GM23248 (cell line): ENCODE data around the gene SEMA5B. TPM values are rescaled to one million over a fixed set of nuclear protein-coding genes. Genes with fewer than 3 reads are reported as not detected.

ENCODE experiments used
- DNase-seq: peaks from one replicate; pipeline ENCODE4 v3.0.0-alpha.2; 2015
- H2AFZ ChIP-seq: fragments of 200-600 bp; sonication (generic); 2 replicates; pipeline ENCODE4 v1.6.1; 2016; ENCODE audit warnings: antibody characterized with exemption
- H3F3A ChIP-seq: fragments of 200-600 bp; sonication (generic); 2 replicates; pipeline ENCODE4 v1.6.1; 2016; ENCODE audit warnings: mild to moderate bottlenecking, antibody characterized with exemption, mixed run types; ENCODE audit not compliant: insufficient read depth
- H3K27ac ChIP-seq: fragments of 200-600 bp; sonication (generic); 2 replicates; pipeline ENCODE4 v1.5.1; 2016; ENCODE audit warnings: mild to moderate bottlenecking
- H3K27me3 ChIP-seq: fragments of 200-600 bp; sonication (generic); replicated peaks from 2 replicates; pipeline ENCODE4 v1.6.1; 2016; ENCODE audit warnings: mild to moderate bottlenecking; ENCODE audit not compliant: insufficient read depth
- H3K36me3 ChIP-seq: fragments of 200-600 bp; sonication (generic); 2 replicates; pipeline ENCODE4 v1.6.1; 2016; ENCODE audit warnings: low read depth, mild to moderate bottlenecking
- H3K4me1 ChIP-seq: fragments of 200-600 bp; sonication (generic); 2 replicates; pipeline ENCODE4 v1.6.1; 2016; ENCODE audit warnings: mild to moderate bottlenecking; ENCODE audit not compliant: insufficient read depth
- H3K4me2 ChIP-seq: fragments of 200-600 bp; sonication (generic); one replicate; pipeline ENCODE4 v1.6.1; 2016; ENCODE audit warnings: mild to moderate bottlenecking; ENCODE audit not compliant: unreplicated experiment
- H3K4me3 ChIP-seq: fragments of 200-600 bp; sonication (generic); 2 replicates; pipeline ENCODE4 v1.5.1; 2016; ENCODE audit warnings: mild to moderate bottlenecking
- H3K79me2 ChIP-seq: fragments of 200-600 bp; sonication (generic); 2 replicates; pipeline ENCODE4 v1.6.1; 2016; ENCODE audit warnings: mild to moderate bottlenecking; ENCODE audit not compliant: insufficient read depth
- H3K9ac ChIP-seq: fragments of 200-600 bp; sonication (generic); 2 replicates; pipeline ENCODE4 v1.6.1; 2016; ENCODE audit warnings: mild to moderate bottlenecking
- H3K9me2 ChIP-seq: fragments of 200-600 bp; sonication (generic); 2 replicates; pipeline ENCODE4 v1.6.1; 2016; ENCODE audit warnings: mixed run types, mild to moderate bottlenecking, moderate library complexity; ENCODE audit not compliant: insufficient read depth
- H3K9me3 ChIP-seq: fragments of 200-600 bp; sonication (generic); one replicate; pipeline ENCODE4 v1.6.1; 2017; ENCODE audit warnings: low read depth
- H4K20me1 ChIP-seq: fragments of 200-600 bp; sonication (generic); 2 replicates; pipeline ENCODE4 v1.6.0; 2016; ENCODE audit not compliant: insufficient read depth
- EZH2 ChIP-seq: fragments of 200-600 bp; sonication (generic); IDR thresholded peaks from 2 replicates; pipeline ENCODE4 v1.6.1; 2018; ENCODE audit warnings: antibody characterized with exemption, mild to moderate bottlenecking; ENCODE audit not compliant: insufficient read depth, poor library complexity, severe bottlenecking
- EZH2phosphoT487 ChIP-seq: fragments of 200-600 bp; sonication (generic); IDR thresholded peaks from 2 replicates; pipeline ENCODE4 v1.6.1; 2018; ENCODE audit warnings: antibody characterized with exemption, moderate library complexity, mild to moderate bottlenecking, low read depth; ENCODE audit not compliant: insufficient read depth
- WGBS, 2 experiments: methylation state at CpG; one replicate each; pipeline ENCODE4 v1.1.6; 2015 to 2017; ENCODE audit warnings: low lambda C conversion rate in 2 of 2, low coverage in 1 of 2; ENCODE audit errors: missing lambda C conversion rate in 2 of 2; 5-methylcytosine and 5-hydroxymethylcytosine counted together
- in situ Hi-C: fragments of 300-500 bp; cut with MboI; formaldehyde crosslinking; loops from 2 replicates; pipeline ENCODE4 v1.15.0; 2020
- polyA plus RNA-seq: library from polyadenylated mRNA; unstranded; fragments of >200 nt; fragmentation: Nextera tagmentation; extraction: Ambion mirVana; gene quantifications from 2 replicates; pipeline ENCODE4 v1.2.1, GENCODE V29; 2016
- total RNA-seq: library from RNA; depleted of rRNA; stranded (reverse); fragments of >200 nt; shearing (Covaris generic); gene quantifications from 2 replicates; pipeline ENCODE4 v1.2.3, GENCODE V29; 2014

The SEMA5B gene
- total and polyA plus RNA-seq, 2 experiments from 2014 or later, result not detected

- in situ Hi-C loops, result no loop called here
- H3F3A ChIP-seq, result no peaks in the 10 kb centered on the region
- 46 to 47% methylated on average over 4 of the region's 4 CpGs for whole genome bisulfite sequencing, 2 experiments
Measured at GRCh38 chr3:122890720-122891220, 136.8 kb downstream of the SEMA5B start.

DNA sequence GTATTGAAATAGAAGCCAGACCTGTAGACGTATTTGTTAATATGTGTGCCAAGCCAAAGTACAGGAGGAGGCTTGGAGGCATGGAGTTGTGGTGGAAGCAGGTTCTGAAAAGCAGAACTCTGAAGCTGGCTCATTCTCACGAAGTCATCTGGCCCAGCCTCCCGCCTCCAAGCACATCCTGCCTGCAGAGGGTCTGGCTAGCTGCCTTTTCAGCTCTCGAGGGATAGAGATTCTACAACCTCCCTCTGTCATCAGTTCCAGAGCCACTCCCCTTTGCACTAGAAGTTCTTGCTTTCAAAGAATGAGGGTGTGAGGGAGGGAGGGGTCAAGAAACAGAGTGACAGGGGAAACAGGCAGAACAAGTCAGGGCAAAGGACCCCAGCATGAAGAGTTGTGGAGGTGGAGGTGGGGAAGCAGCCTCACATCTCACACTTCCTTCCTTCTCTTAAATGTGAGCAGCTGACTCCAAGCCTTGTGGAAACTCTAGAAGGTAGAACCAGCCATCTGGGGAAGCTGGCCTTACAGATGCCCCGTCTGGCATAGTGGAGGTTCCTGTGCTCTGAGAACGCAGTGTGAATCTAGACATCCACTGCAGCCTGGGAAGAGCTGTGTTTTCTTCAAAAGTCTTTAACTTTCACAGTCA lies 137.4 kb downstream of the SEMA5B start:
- H2AFZ ChIP-seq, result no peak overlapping the region
- no peaks in the 10 kb centered on the region for H3F3A ChIP-seq
- 0 out of 2 replicates have a peak, but pooled peaks cover 3% of the 10 kb centered on the region for H3K27me3 ChIP-seq
- no peak overlapping the region for H3K9ac ChIP-seq
- H3K27ac ChIP-seq, result no peak overlapping the region
- in situ Hi-C loops, result no loop called here
- peak; percentile 71 for DNase-seq
- no peak overlapping the region for H3K4me2 ChIP-seq
- H3K4me3 ChIP-seq, result no peak overlapping the region
- H3K4me1 ChIP-seq, result peaks cover 7% of the 10 kb centered on the region; the same call in 1 of the 2 replicates
- 13 to 14% methylated on average over 6 of the region's 6 CpGs for WGBS, 2 experiments
- H3K79me2 ChIP-seq, result no peaks in the 10 kb centered on the region
- TF ChIP-seq EZH2phosphoT487 (no peak), EZH2 (no peak)
- H3K9me3 ChIP-seq, result no peaks in the 10 kb centered on the region
- no peaks in the 10 kb centered on the region for H4K20me1 ChIP-seq
- no peaks in the 10 kb centered on the region for H3K9me2 ChIP-seq
- no peaks in the 10 kb centered on the region for H3K36me3 ChIP-seq

More at GRCh38 chr3:122890720-122891220, 136.8 kb downstream of the SEMA5B start:
- H3K4me1 ChIP-seq, result peaks cover 7% of the 10 kb centered on the region; the same call in 1 of the 2 replicates
- H4K20me1 ChIP-seq, result no peaks in the 10 kb centered on the region
- no peaks in the 10 kb centered on the region for H3K9me3 ChIP-seq
- no peak overlapping the region for H3K4me3 ChIP-seq
- H3K27me3 ChIP-seq, result 0 out of 2 replicates have a peak, but pooled peaks cover 8% of the 10 kb centered on the region
- H3K79me2 ChIP-seq, result no peaks in the 10 kb centered on the region
- TF ChIP-seq EZH2, result no peak
- TF ChIP-seq EZH2phosphoT487, result no peak
- no peak for DNase-seq
- no peak overlapping the region for H3K27ac ChIP-seq
- H3K9me2 ChIP-seq, result no peaks in the 10 kb centered on the region
- H2AFZ ChIP-seq, result no peak overlapping the region
- no peak overlapping the region for H3K4me2 ChIP-seq
- no peaks in the 10 kb centered on the region for H3K36me3 ChIP-seq
- H3K9ac ChIP-seq, result no peak overlapping the region

- Histone ChIP-seq H3K36me3 (no peaks in the 10 kb centered on the region), H3K9me2 (no peaks in the 10 kb centered on the region), H3F3A (no peaks in the 10 kb centered on the region), H3K27ac (no peak overlapping the region), H3K4me1 (peaks cover 7% of the 10 kb centered on the region; the same call in 1 of the 2 replicates), H3K9ac (no peak overlapping the region), H3K9me3 (no peaks in the 10 kb centered on the region), H4K20me1 (no peaks in the 10 kb centered on the region), H3K27me3 (no peaks in the 10 kb centered on the region), H3K4me2 (no peak overlapping the region), H2AFZ (no peak overlapping the region), H3K79me2 (no peaks in the 10 kb centered on the region), H3K4me3 (no peak overlapping the region)
- 85 to 87% methylated on average over 4 of the region's 4 CpGs for WGBS, 2 experiments
- TF ChIP-seq EZH2 (no peak), EZH2phosphoT487 (no peak)
- in situ Hi-C loops, result no loop called here
- DNase-seq, result no peak
Measured at GRCh38 chr3:122886946-122887345, 140.6 kb downstream of the SEMA5B start.

- no peaks in the 10 kb centered on the region for H4K20me1 ChIP-seq
- no peak overlapping the region for H3K4me3 ChIP-seq
- H3F3A ChIP-seq, result no peaks in the 10 kb centered on the region
- H3K79me2 ChIP-seq, result no peaks in the 10 kb centered on the region
- in situ Hi-C loops, result no loop called here
- H3K9ac ChIP-seq, result no peak overlapping the region
- H2AFZ ChIP-seq, result no peak overlapping the region
- H3K9me3 ChIP-seq, result no peaks in the 10 kb centered on the region
- H3K9me2 ChIP-seq, result no peaks in the 10 kb centered on the region
- no peak overlapping the region for H3K4me2 ChIP-seq
- TF ChIP-seq EZH2 (no peak), EZH2phosphoT487 (no peak)
- no peaks in the 10 kb centered on the region for H3K36me3 ChIP-seq
- no peak overlapping the region for H3K27ac ChIP-seq
- 86 to 87% methylated on average over 4 of the region's 4 CpGs for WGBS, 2 experiments
- H3K27me3 ChIP-seq, result no peaks in the 10 kb centered on the region
- no peak for DNase-seq
- H3K4me1 ChIP-seq, result peaks cover 7% of the 10 kb centered on the region; the same call in 1 of the 2 replicates
Measured at GRCh38 chr3:122886251-122886650, 141.3 kb downstream of the SEMA5B start.
